NCI-H2196 (cell line): ENCODE results near the gene SLC25A40.
"Not testable (repeated sequence)": the region's sequence is repeated elsewhere in the genome, so short reads cannot be mapped to it uniquely, and the experiment has no call there.

Experiments used
- DNase-seq: peaks from one replicate; lab custom pipeline; 2025; ENCODE audit not compliant: unreplicated experiment; lab: John Stamatoyannopoulos, UW

SLC25A40 gene

GRCh38 chr7:87872346-87872745 lies 3.8 kb downstream of the SLC25A40 start:
- DNase-seq = no peak

DNA sequence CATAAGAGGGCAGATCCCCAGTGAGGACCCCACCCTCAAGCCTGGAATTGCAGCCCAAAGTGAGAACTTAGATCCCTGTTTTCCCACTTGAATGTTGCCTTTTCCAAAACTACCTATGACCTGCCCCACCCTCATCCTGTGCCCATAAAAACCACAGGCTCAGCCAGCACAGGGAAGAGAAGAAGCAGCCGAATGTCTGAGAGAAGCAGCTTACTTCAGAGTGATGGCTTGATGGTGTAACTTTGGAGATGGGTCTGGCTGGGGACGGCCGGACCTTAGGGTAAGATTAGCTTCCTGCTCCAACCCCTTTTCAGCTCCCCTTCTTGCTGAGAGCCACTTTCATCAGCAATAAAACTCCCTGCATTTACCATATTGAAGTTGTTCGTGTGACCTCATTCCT lies 5.7 kb downstream of the SLC25A40 start:
- no peak for DNase-seq

- DNase-seq = not testable (repeated sequence)
Measured at GRCh38 chr7:87866533-87866932, 9.6 kb downstream of the SLC25A40 start.

DNA sequence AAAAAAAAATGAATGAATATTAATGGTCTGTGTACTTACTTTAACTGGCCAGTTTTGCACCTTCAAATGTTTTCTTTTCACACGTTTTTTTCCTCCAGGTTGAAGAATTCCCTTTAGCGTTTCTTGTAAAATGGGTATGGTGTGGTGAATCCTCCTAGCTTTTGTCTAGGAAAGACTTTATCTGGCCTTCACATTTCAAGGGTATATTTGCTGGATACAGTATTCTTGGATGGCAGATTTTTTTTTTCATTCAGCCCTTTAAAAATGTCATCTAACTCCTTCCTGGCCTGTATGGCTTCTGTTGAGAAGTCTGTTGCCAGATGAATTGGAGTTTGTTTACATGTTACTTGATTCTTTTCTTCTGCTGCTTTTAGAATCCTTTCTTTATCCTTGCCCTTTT lies 10.1 kb downstream of the SLC25A40 start:
- no peak for DNase-seq

DNA sequence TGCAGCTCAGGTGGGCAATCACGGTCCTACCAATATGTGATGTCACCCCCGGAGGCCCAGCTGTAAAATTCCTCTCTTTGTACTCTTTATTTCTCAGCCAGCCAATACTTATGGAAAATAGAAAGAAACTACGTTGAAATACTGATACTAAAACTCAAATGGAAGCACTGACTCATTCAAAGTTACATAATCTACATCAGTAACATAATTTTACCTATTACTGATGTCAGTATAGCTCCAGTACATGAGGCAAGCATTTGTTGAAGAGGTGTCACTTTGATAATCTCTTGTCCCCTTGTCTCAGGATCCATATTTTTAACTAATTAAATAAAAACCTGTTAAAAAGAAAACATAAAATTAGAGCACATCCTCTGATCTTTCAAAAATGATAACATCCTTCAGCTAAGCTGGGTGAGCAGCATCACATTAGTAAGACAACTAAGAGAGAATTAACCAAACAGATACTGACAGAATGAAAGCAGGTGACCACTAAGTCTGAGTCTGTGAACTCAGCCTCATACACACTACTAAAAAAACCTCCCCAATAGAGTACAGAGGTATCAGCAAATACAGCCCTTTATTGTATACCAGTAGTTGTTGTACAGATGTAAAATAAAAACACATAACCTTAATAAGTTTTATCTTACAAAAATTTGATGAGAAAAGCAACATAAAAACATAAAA lies 17.6 kb downstream of the SLC25A40 start:
- DNase-seq = no peak

DNA sequence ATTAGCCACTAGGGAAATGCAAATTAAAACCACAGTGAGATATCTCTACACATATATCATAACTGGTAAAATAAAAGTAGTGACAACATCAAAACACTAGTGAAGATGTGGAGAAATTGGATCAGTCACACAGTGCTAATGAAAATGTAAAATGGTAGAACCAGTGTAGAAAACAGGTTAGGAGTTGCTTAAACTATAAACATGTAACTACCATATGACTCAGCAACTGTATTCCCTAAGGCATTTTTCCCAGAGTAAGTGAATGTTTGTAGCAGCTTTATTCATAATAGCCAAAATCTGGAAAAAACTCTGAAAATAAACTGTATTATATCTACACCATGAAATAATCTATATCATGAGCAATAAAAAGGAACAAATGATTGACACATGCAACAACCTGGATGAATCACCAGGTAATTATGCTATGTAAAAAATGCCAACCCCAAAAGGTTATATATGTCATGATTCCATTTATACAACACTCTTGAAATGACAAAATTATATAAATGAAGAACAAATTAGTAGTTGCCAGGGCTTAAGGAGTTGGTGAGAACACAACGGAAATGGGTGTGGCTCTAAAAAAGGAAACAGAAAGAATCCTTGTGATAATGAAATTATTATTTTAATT lies 22.8 kb downstream of the SLC25A40 start:
- no peak for DNase-seq

GRCh38 chr7:87852306-87852705 lies 23.9 kb downstream of the SLC25A40 start:
- no peak for DNase-seq

- DNase-seq = no peak
Measured at GRCh38 chr7:87850836-87851593, 25.1 kb downstream of the SLC25A40 start.

DNA sequence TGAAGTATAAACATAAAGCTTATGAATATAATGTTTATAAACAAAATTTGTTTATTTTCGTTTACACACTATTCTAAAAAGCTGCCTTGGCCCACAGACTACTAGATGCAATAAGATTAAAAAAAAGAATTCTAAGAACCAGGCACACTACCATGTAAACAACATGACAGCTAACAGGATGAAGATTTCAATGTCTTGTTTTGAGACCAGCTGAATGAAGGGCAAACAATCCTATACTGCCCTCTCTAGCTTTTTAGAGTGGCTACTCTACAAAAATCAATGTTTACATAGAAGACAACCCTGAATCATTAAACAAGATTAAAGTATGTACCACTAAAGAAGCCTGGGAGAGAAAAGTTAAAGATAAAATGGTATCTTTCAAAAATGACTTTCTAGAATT lies 38.6 kb downstream of the SLC25A40 start:
- DNase-seq = no peak

DNA sequence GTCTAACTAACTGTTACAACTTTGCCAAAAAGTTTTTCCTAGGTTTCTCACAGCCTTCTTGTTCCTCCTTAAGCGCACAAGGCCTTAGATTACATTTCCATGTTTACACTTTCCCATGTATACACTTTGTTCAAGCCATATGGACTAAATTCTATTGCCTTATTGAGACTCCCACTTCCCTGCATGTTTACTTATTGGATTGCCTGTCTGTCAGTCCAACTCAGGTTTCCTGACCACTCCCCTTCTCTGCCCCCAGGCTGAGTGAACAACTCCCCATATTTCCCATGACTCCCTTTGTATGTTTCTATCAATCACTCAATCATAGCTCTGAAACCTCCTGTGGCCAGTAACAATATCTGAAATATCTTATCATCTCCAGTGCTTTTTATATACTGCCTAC lies 43.0 kb downstream of the SLC25A40 start:
- no peak for DNase-seq

GRCh38 chr7:87831097-87831496 lies 45.1 kb downstream of the SLC25A40 start:
- DNase-seq = no peak

DNA sequence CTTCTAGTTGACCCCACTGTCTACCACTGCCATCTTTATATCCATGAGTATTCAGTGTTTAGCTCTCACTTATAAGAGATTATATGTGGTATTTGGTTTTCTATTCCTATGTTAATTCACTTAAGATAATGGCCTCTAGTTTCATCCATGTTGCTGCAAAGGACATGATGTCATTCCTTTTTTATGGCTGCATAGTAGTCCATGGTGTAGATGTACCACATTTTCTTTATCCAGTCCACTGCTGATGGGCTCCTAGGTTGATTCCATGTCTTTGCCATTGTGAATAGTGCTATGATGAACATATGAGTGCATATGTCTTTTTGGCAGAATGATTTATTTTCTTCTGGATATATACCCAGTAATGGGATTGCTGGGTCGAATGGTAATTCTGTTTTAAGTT lies 47.8 kb downstream of the SLC25A40 start:
- DNase-seq = not testable (repeated sequence)

DNA sequence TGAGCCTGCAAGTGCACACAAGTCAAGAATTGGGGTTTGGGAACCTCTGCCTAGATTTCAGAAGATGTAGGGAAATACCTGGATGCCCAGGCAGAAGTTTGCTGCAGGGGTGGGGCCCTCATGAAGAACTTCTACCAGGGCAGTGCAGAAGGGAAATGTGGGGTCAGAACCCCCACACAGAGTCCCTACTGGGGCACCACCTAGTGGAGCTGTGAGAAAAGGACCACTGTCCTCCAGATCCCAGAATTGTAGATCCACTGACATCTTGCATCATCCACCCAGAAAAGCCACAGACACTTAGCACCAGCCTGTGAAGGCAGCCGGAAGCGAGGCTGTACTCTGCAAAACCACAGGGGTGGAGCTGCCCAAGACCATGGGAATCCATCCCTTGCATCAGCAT lies 50.8 kb downstream of the SLC25A40 start:
- not testable (repeated sequence) for DNase-seq

DNA sequence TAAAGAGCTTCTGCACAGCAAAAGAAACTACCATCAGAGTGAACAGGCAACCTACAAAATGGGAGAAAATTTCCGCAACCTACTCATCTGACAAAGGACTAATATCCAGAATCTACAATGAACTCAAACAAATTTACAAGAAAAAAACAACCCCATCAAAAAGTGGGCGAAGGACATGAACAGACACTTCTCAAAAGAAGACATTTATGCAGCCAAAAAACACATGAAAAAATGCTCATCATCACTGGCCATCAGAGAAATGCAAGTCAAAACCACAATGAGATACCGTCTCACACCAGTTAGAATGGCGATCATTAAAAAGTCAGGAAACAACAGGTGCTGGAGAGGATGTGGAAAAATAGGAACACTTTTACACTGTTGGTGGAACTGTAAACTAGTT lies 54.1 kb downstream of the SLC25A40 start:
- DNase-seq = not testable (repeated sequence)

GRCh38 chr7:87818336-87818735 lies 57.8 kb downstream of the SLC25A40 start:
- DNase-seq = no peak

DNA sequence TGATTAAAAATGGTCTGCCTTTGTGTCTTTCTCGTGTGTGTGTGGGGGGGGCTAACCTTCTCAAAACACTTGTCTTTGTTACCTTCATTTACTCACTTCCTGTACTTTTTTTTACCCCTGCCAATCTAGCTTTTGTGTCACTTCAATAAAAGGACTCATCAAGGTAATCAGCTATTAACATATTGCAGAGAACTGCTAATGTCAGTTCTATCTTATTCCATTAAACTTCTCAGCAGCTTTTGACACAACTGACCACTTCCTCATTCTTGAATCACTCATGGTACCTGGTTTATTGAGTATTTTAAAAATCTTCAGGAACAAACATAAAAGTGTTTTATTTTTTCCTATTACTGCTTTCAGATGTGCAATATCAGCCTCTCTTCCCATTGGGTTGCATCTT lies 59.8 kb downstream of the SLC25A40 start:
- no peak for DNase-seq

DNA sequence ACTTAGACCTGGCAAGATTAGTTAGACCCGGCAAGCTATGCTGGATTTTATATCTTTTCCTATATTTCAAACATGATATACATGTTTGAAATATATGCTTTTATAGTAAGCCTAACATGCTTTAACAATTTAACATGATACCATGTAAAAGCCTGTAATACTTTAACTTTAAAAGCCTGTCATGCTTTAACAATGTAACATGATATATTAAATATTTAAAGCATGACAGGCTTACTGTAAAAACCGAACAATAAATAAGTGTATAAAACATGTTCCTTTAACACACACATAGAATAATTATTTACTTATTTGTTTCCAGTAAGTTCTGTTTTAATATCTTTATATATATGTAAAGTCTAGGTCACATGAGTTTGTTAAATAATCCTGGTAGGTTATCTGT lies 65.4 kb downstream of the SLC25A40 start:
- DNase-seq = no peak

- no peak for DNase-seq
Measured at GRCh38 chr7:87810130-87810529, 66.0 kb downstream of the SLC25A40 start.

GRCh38 chr7:87806150-87806549 lies 70.0 kb downstream of the SLC25A40 start:
- DNase-seq = no peak

GRCh38 chr7:87797798-87798403 lies 78.3 kb downstream of the SLC25A40 start:
- peak; percentile 29 for DNase-seq

DNA sequence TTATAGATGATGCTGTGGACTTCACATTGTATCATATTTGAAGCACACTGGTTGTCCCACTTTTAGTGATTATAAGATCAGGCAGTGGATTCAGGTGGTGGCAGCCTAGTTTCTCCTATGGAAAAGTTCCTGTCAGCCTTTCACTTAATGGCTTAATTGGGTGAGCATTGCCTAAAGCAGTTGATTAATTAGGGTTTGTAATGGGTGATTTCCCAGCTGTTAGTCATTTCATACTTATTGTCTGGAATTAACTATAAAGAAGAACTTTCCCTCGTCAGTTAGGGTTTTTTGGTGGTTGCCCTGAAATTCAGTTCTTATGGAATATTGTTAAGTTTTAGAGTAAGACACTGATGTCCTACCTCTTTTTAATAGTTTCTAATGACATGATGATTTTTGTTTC lies 78.8 kb downstream of the SLC25A40 start:
- no peak for DNase-seq
